K562 (cell line): ENCODE measurements around the gene PAX8. TPM values are rescaled to one million over a fixed set of nuclear protein-coding genes. Genes with fewer than 3 reads are reported as not detected.
"Not testable (repeated sequence)": the region's sequence is repeated elsewhere in the genome, so short reads cannot be mapped to it uniquely, and the experiment has no call there.

Source experiments
- ATAC-seq: fragments of 200-7000 bp; cut with Tn5 transposase; 3 replicates; pipeline ENCODE4 v1.9.1; 2020; ENCODE audit warnings: moderate library complexity
- BruUV-seq: library from RNA; stranded (reverse); fragments of 400-500 nt; replicated peaks from 2 replicates; lab custom pipeline; 2021; lab: Mats Ljungman, UMichigan
- CTCF ChIA-PET: fragments of 300-600 bp; formaldehyde crosslinking; extraction: SDS; loops from one replicate; lab custom pipeline; 2021; ENCODE audit warnings: low intra/inter-chr PET ratio; lab: Yijun Ruan, JAX
- POLR2A ChIA-PET: fragments of 300-600, 350-650 bp; sonication (Branson Sonifier 250); formaldehyde crosslinking; extraction: SDS; loops from one replicate; lab custom pipeline; 2021; ENCODE audit warnings: antibody characterized with exemption, inconsistent platforms; lab: Yijun Ruan, JAX
- DNase-seq, 4 experiments: peaks; one replicate each; pipeline versions ENCODE4 v3.0.0 to v3.0.0-alpha.2; 2011 to 2018; ENCODE audit warnings: low spot score in 3 of 4, mixed read lengths in 3 of 4; ENCODE audit errors: extremely low read depth in 1 of 4
- FAIRE-seq: peaks from 2 replicates; lab custom pipeline; 2011; peaks lifted over from hg19 to GRCh38; lab: Jason Lieb, UNC
- H2AFZ ChIP-seq: 2 replicates; pipeline ENCODE4 v1.6.0; 2011; ENCODE audit warnings: low read depth, low read length, control low read depth, inconsistent platforms
- H3K27ac ChIP-seq: fragments of 200-600 bp; 3 replicates; pipeline ENCODE4 v1.8.0; 2011; ENCODE audit warnings: low read depth, mild to moderate bottlenecking, control low read depth, inconsistent platforms, low read length, moderate library complexity, mixed read lengths; ENCODE audit errors: extremely low read depth
- H3K27me3 ChIP-seq, 2 experiments: fragments of 300-600 bp in 1 of 2; 2 replicates in 1 of 2; 3 replicates in 1 of 2; pipeline versions ENCODE4 v1.6.0 to v1.8.0; 2011; ENCODE audit warnings: inconsistent platforms in 2 of 2, low read length in 2 of 2, mild to moderate bottlenecking in 1 of 2, mixed read lengths in 1 of 2, moderate library complexity in 1 of 2; ENCODE audit not compliant: control insufficient read depth in 2 of 2, insufficient read depth in 2 of 2
- H3K36me3 ChIP-seq: fragments of 300-600 bp; 3 replicates; pipeline ENCODE4 v1.8.0; 2011; ENCODE audit warnings: mild to moderate bottlenecking, low read length, inconsistent platforms; ENCODE audit not compliant: control insufficient read depth, insufficient read depth
- H3K4me1 ChIP-seq, 2 experiments: fragments of 200-600 bp in 1 of 2; replicated peaks in 1 of 2; 2 replicates in 1 of 2; 3 replicates in 1 of 2; pipeline versions ENCODE4 v1.5.1 to v1.8.0; 2011; ENCODE audit warnings: inconsistent platforms in 2 of 2, low read length in 2 of 2, mild to moderate bottlenecking in 1 of 2, mixed read lengths in 1 of 2, moderate library complexity in 1 of 2; ENCODE audit not compliant: control insufficient read depth in 2 of 2, insufficient read depth in 2 of 2
- H3K4me2 ChIP-seq: 2 replicates; pipeline ENCODE4 v1.6.1; 2011; ENCODE audit warnings: low read length, control low read depth, inconsistent platforms, mixed read lengths; ENCODE audit not compliant: insufficient read depth
- H3K4me3 ChIP-seq: fragments of 200-600 bp; sonication (generic), shearing (Covaris generic); 2 replicates; pipeline ENCODE4 v1.5.1; 2016; ENCODE audit warnings: control low read depth, inconsistent platforms
- H3K79me2 ChIP-seq: fragments of 200-600 bp; 3 replicates; pipeline ENCODE4 v1.8.0; 2011; ENCODE audit warnings: low read length, inconsistent platforms; ENCODE audit not compliant: control insufficient read depth, insufficient read depth
- H3K9ac ChIP-seq, 2 experiments: 2 replicates each; pipeline versions ENCODE4 v1.6.0 to v1.6.1; 2011; ENCODE audit warnings: low read depth in 2 of 2, low read length in 2 of 2, control low read depth in 1 of 2, inconsistent platforms in 1 of 2, mild to moderate bottlenecking in 1 of 2, mixed read lengths in 1 of 2; ENCODE audit not compliant: insufficient read depth in 1 of 2
- H3K9me1 ChIP-seq: one replicate; pipeline ENCODE4 v1.6.0; 2011; ENCODE audit warnings: inconsistent platforms, mild to moderate bottlenecking, low read length, moderate library complexity; ENCODE audit not compliant: control insufficient read depth, insufficient read depth
- H3K9me3 ChIP-seq: replicated peaks from 2 replicates; pipeline ENCODE4 v1.5.1; 2011; ENCODE audit warnings: low read depth, low read length, inconsistent platforms; ENCODE audit not compliant: control insufficient read depth, insufficient read depth
- H4K20me1 ChIP-seq: replicated peaks from 2 replicates; pipeline ENCODE4 v1.6.1; 2011; ENCODE audit warnings: low read length, inconsistent platforms, mixed read lengths; ENCODE audit not compliant: control insufficient read depth, insufficient read depth
- WGBS: fragments of 100-300 bp; shearing (Covaris generic); methylation state at CpG from one replicate; pipeline ENCODE4 v1.1.6; 2016; ENCODE audit warnings: low coverage, mixed read lengths; ENCODE audit not compliant: insufficient coverage; ENCODE audit errors: missing lambda C conversion rate; 5-methylcytosine and 5-hydroxymethylcytosine counted together
- in situ Hi-C: fragments of 300-500 bp; cut with MboI; formaldehyde crosslinking; loops from 4 replicates; pipeline ENCODE4 v1.15.0; 2018; ENCODE audit warnings: inconsistent platforms, mixed read lengths
- intact Hi-C: fragments of 100-400 bp; cut with micrococcal nuclease; formaldehyde crosslinking; loops from 2 replicates; pipeline ENCODE4 v1.14.2; 2022
- polyA plus RNA-seq, 8 experiments: library from polyadenylated mRNA; depleted of rRNA in 4 of 8; stranded (reverse) in 5 of 8; unstranded in 3 of 8; fragments of >200 nt; fragmentation: Nextera tagmentation in 2 of 8; fragmentation: Illumina TruSeq in 1 of 8; extraction: Ambion mirVana in 2 of 8; extraction: Trizol in 1 of 8; gene quantifications; 2 replicates each; pipeline versions ENCODE4 v1.2.1 to v1.2.3, GENCODE V29; 2011 to 2014; ENCODE audit warnings: inconsistent platforms in 1 of 8, missing spikeins in 1 of 8
- total RNA-seq, 7 experiments: library from RNA; depleted of rRNA in 6 of 7; stranded (reverse); fragments of >200 nt in 6 of 7; fragmentation: Illumina TruSeq in 2 of 7; extraction: Trizol in 2 of 7; gene quantifications; 2 replicates each; pipeline versions ENCODE4 v1.2.1 to v1.2.3, GENCODE V29; 2011 to 2021; ENCODE audit warnings: low replicate concordance in 1 of 7

The PAX8 gene
- total and polyA plus RNA-seq, 9 of the 15 experiments (the other 6 are each of a cell fraction or from before 2014, with no cell fraction given) = 0.13 to 2.1 (median 0.51) TPM

DNA sequence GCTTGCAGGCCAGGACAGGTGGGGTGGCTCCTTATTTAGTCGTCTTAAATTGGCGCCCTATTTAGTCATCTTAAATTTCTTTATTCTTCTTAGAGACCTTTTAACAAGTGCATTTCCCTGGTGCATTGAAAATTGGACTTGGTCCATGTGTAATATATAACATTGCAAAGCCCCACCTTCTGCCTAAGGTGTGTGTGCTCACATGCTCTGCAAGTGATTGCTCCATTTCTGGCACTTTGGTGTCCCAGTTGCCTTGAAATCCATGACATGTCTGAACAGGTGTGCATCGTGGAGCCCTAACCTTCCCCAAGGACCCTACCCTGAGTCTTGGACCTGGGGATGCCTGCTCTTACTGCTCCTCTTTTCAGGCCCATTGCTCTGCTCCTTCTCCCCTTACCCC, 35.5 kb upstream of the PAX8 start:
- H3K79me2 ChIP-seq, H3K9ac ChIP-seq, in situ Hi-C loops: not testable (repeated sequence)

DNA sequence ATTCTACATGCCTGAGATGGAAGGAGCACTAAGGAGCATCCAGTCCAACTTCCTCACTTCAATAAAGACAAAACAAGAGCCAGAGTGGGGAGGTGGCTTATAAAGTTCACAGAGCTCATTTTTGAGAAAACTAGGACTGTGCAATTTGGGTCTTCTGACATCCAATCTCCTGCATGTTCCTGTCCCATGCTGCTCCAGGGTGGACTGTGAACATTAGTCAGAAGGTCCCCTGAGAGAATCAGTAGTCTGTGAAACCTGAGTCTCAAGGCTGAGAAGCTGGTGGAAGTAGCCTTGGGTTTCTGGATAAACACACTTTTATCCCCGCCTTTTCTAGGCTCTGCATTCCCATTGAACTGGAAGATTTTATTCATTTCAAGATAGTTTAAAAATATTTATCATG, 33.1 kb upstream of the PAX8 start:
- POLR2A ChIA-PET, H3K36me3 ChIP-seq, CTCF ChIA-PET, H3K27ac ChIP-seq, H3K4me3 ChIP-seq, intact Hi-C loops, FAIRE-seq, H3K9me3 ChIP-seq, H3K9ac ChIP-seq, H3K9me1 ChIP-seq, ATAC-seq, H2AFZ ChIP-seq, DNase-seq, in situ Hi-C loops, BruUV-seq, H3K4me2 ChIP-seq, H3K79me2 ChIP-seq, H3K4me1 ChIP-seq, H4K20me1 ChIP-seq: not testable (repeated sequence)
- WGBS = 0% methylated on average over 1 of the region's 1 CpG
- H3K27me3 ChIP-seq = peaks cover 0 to 12% of the 10 kb centered on the region in 2 experiments; a peak in 3 of 5 replicates

More for the DNA sequence above, 35.5 kb upstream of the PAX8 start:
- H4K20me1 ChIP-seq, H3K27ac ChIP-seq, DNase-seq, CTCF ChIA-PET, H3K9me1 ChIP-seq, BruUV-seq, H3K4me1 ChIP-seq, H2AFZ ChIP-seq, H3K4me2 ChIP-seq, ATAC-seq, H3K9me3 ChIP-seq, POLR2A ChIA-PET, FAIRE-seq, intact Hi-C loops, H3K4me3 ChIP-seq, H3K36me3 ChIP-seq: not testable (repeated sequence)
- WGBS = 0% methylated on average over 3 of the region's 3 CpGs
- H3K27me3 ChIP-seq = peaks cover 0 to 10% of the 10 kb centered on the region in 2 experiments; a peak in 3 of 5 replicates

DNA sequence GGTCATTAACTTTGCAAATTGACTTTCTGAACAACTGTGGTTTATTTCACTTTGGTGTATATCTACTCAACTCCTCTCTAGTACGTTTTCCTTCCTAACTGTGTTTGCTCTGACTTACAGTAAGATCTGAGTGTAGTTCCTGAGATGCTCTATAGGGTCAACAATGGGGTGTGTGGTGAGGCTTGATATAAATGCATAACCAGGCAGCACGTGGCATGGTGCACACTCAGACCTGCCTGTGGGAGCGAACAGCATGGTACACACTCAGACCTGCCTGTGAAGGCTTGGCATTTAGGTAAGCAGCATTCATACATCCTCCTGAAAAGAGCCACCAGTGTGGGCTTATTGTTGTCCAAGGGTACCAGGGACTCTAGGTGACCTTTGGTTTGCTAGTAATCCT, 32.5 kb upstream of the PAX8 start:
- H3K9me1 ChIP-seq, H3K27ac ChIP-seq, H3K4me3 ChIP-seq, ATAC-seq, DNase-seq, H3K4me2 ChIP-seq, H3K9ac ChIP-seq, H3K79me2 ChIP-seq, in situ Hi-C loops, H2AFZ ChIP-seq, BruUV-seq, H3K9me3 ChIP-seq, H3K36me3 ChIP-seq, CTCF ChIA-PET, intact Hi-C loops, H4K20me1 ChIP-seq, H3K4me1 ChIP-seq, FAIRE-seq, POLR2A ChIA-PET: not testable (repeated sequence)
- 0% methylated on average over 3 of the region's 3 CpGs for WGBS
- peaks cover 0 to 18% of the 10 kb centered on the region in 2 experiments; a peak in 3 of 5 replicates for H3K27me3 ChIP-seq
